HG03469 (cell line): Measurements from ENCODE around the gene EPAS1.

Experiments used
- ATAC-seq: cut with Tn5 transposase; IDR thresholded peaks from one replicate; pipeline ENCODE4 v1.9.1; 2021; ENCODE audit warnings: mild to moderate bottlenecking, moderate library complexity, moderate number of reproducible peaks; ENCODE audit not compliant: unreplicated experiment

The EPAS1 gene

GRCh38 chr2:46360303-46360702, 63.1 kb downstream of the EPAS1 start:
- ATAC-seq: no peak

- ATAC-seq: no peak
These were observed 64.9 kb downstream of the EPAS1 start for GRCh38 chr2:46361920-46362666.

GRCh38 chr2:46362667-46363012, 65.4 kb downstream of the EPAS1 start:
- ATAC-seq: no peak

- ATAC-seq: no peak
These were observed 66.4 kb downstream of the EPAS1 start for GRCh38 chr2:46363535-46364170.

GRCh38 chr2:46364797-46365457, 67.7 kb downstream of the EPAS1 start:
- ATAC-seq: no peak

GRCh38 chr2:46365913-46366667, 68.9 kb downstream of the EPAS1 start:
- ATAC-seq: no peak

GRCh38 chr2:46366668-46367052, 69.5 kb downstream of the EPAS1 start:
- ATAC-seq: no peak

- no peak for ATAC-seq
These were observed 70.1 kb downstream of the EPAS1 start for GRCh38 chr2:46367286-46367685.

- ATAC-seq: no peak
These were observed 71.2 kb downstream of the EPAS1 start for GRCh38 chr2:46368401-46368800.

- ATAC-seq: no peak
These were observed 72.6 kb downstream of the EPAS1 start for GRCh38 chr2:46369783-46370182.

GRCh38 chr2:46371854-46372253, 74.6 kb downstream of the EPAS1 start:
- ATAC-seq: no peak

- no peak for ATAC-seq
These were observed 75.3 kb downstream of the EPAS1 start for GRCh38 chr2:46372475-46372874.

GRCh38 chr2:46373238-46373637, 76.0 kb downstream of the EPAS1 start:
- no peak for ATAC-seq

- no peak for ATAC-seq
These were observed 78.4 kb downstream of the EPAS1 start for GRCh38 chr2:46375566-46376125.

- no peak for ATAC-seq
These were observed 79.4 kb downstream of the EPAS1 start for GRCh38 chr2:46376586-46376985.

GRCh38 chr2:46377101-46377581, 79.9 kb downstream of the EPAS1 start:
- no peak for ATAC-seq

GRCh38 chr2:46377666-46378560, 80.7 kb downstream of the EPAS1 start:
- no peak for ATAC-seq

- ATAC-seq: no peak
These were observed 81.4 kb downstream of the EPAS1 start for GRCh38 chr2:46378616-46379015.

- ATAC-seq: no peak
These were observed 82.2 kb downstream of the EPAS1 start for GRCh38 chr2:46379213-46380037.
